HG03378 (cell line): ENCODE measurements around the gene GDE1.
"Not testable (repeated sequence)": the region's sequence is repeated elsewhere in the genome, so short reads cannot be mapped to it uniquely, and the experiment has no call there.

ENCODE experiments used
- ATAC-seq: cut with Tn5 transposase; IDR thresholded peaks from one replicate; pipeline ENCODE4 v1.9.1; 2021; ENCODE audit warnings: mild to moderate bottlenecking, moderate library complexity; ENCODE audit not compliant: unreplicated experiment

The GDE1 gene, protein sequence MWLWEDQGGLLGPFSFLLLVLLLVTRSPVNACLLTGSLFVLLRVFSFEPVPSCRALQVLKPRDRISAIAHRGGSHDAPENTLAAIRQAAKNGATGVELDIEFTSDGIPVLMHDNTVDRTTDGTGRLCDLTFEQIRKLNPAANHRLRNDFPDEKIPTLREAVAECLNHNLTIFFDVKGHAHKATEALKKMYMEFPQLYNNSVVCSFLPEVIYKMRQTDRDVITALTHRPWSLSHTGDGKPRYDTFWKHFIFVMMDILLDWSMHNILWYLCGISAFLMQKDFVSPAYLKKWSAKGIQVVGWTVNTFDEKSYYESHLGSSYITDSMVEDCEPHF

GRCh38 chr16:19521471-19522396 lies at the start of gene GDE1:
GDE1 (minus strand) TSS chr16:19522098; CDS start chr16:19521964, 134 bp downstream.
- peak; percentile 68 for ATAC-seq

DNA sequence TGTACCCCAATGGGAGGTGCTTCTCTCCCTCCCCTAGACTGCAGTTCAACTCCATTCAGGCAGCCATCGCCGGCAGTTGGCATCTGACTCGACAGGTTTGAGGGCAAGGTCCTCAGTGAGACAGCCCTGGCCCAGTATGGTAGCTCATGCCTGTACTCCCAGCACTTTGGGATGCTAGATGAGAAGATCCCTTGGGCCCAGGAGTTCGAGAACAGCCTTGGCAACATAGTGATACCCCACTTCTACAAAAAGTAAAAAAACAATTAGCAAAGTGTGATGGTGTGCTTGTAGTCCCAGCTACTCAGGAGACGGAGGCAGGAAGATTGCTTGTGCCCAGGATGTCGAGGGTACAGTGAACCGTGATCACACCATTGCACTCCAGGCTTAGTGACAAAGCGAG lies 45.7 kb upstream of the GDE1 start:
- no peak for ATAC-seq

- ATAC-seq: no peak
Measured at GRCh38 chr16:19566362-19566761, 44.5 kb upstream of the GDE1 start.

GRCh38 chr16:19563377-19563776 lies 41.5 kb upstream of the GDE1 start:
- no peak for ATAC-seq

DNA sequence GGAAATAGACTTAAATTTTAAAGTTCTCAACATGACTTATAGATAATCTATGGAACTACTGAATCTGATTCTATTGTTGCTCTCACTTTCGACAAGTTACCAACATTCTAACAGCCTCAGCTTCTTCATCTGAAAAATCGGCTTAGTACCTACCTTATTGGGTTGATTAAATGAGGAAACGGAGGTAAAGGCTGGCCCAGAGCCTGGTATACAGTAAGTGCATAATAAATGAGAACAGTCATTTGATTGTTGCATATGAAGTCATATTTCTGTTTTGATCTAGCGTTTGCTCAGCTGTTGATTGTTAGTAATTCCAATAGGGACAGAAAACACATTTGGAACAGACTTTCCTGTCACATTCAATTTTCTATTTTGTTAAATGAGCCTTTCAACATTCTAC lies 38.2 kb upstream of the GDE1 start:
- no peak for ATAC-seq

DNA sequence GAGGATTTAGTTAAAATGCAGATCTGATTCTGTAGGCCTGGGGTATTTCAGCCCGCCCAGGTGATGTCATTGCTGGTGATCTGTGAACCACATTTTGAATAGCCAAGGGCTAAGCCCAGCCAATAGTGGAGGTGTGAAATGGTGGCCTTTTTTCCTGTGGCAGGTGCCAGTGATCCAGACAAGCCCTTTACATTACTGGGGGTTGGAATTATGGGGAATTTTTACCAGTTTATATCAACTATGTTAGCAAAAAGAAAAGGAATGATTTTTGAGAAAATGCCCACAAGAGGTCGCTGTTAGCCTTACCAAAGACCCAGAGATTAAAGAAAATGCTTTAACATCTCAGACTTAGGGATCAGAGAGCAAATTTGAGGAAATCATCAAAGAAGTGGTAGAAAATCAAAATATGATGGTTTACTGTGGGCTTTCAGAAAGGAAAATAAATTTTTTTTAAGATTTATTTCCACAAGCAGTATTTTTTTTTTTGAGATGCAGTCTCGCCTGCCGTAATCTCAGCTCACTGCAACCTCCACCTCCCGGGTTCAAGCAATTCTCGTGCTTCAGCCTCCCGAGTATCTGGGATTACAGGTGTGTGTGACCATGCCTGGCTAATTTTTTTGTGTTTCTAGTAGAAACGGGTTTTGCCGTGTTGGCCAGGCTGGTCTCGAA lies 37.5 kb upstream of the GDE1 start:
- ATAC-seq: no peak

GRCh38 chr16:19555938-19556771 lies 34.3 kb upstream of the GDE1 start:
- ATAC-seq: no peak

GRCh38 chr16:19555186-19555937 lies 33.5 kb upstream of the GDE1 start, which contains the start of gene VPS35L:
VPS35L (plus strand) TSS chr16:19555703; CDS start chr16:19555730, 27 bp downstream.
- ATAC-seq: peak; percentile 93

DNA sequence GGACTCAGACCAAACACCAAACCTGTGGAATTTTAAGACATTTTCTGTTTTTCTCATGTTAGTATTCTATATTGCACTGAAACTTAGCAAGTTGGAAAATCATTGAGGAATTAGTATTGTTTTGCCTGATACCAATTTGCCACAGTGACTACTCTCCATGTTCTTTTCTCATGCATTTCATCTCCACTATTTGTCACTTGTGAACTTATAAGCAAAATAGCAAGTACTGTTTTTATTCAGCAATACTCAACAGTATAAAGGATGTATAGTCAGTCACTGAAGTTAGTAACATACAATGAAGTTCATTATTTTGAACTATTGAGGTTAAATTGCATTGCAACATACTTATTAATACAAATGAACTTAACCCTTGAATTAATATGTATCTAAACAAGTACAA lies 27.8 kb upstream of the GDE1 start:
- ATAC-seq: no peak

DNA sequence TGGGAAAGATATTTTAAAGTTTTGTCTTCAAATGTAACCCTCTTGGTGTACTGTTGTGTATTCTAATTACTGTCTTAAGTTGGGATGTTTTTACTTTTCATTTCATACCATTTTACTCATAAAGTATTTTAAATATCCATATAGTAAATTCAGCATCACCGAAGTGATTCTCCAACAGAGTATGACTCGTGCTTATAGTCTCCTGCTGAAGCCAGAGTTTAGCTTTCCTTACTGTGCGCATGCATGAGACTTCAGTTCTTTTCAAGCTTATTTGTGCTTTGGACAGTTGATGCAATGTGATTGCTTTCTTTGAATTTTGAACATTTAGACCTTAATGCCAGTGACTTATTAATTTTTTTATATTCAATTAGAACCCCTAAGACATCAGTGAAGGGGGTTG lies 26.2 kb upstream of the GDE1 start:
- ATAC-seq: no peak

- ATAC-seq: not testable (repeated sequence)
Measured at GRCh38 chr16:19543278-19543996, 21.5 kb upstream of the GDE1 start.

GRCh38 chr16:19542138-19542821 lies 20.4 kb upstream of the GDE1 start:
- no peak for ATAC-seq

DNA sequence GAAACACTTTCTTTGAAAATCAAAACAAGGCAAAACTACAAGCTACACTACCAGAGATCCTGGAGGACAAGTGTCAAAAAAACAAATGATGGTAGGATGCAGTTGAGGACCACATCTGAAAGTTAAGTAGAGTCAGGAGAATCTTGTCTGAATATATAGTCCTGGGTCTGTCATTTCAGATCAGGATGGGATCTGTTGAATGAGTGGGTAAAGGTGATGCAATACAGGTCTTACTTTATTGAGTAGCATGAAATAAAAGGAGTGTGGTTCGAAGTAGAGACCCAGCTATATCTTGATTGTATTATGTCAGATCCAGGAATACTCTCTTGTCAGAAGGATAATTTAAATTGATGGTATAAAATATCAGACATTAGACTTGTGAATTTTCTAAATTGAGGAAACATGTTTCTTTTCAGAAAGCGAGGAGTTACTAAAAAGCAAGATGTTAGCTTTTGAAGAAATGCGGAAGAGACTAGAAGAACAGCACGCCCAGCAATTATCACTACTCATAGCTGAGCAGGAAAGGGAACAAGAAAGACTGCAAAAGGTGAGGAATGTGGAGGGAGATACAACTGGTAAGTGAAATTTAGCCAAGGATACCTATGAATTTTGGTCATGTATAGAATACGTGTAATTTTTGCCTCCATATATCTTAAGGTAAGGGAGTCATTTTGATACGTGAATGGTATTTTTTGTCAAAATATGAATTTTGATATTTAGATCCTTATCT lies 18.5 kb upstream of the GDE1 start:
- ATAC-seq: no peak

DNA sequence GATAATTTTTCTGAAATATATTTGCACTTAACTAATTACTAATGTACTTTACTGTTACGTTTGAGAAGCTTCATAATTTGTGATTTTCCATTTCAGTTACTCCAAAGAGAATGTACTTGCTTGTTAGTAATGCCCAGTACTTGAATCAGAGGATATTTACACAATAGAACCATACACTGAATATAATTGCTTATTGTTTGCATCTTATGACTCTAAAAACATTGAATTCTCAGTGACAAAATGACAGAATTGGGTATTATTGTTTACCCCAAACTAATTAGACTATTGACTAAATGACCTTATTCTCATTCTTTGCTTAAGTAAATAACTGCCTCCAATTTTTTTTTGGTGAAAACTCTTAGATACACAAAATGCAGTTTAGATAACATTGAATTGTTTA lies 10.7 kb upstream of the GDE1 start:
- ATAC-seq: no peak

GRCh38 chr16:19528666-19529065 lies 6.8 kb upstream of the GDE1 start:
- ATAC-seq: no peak

DNA sequence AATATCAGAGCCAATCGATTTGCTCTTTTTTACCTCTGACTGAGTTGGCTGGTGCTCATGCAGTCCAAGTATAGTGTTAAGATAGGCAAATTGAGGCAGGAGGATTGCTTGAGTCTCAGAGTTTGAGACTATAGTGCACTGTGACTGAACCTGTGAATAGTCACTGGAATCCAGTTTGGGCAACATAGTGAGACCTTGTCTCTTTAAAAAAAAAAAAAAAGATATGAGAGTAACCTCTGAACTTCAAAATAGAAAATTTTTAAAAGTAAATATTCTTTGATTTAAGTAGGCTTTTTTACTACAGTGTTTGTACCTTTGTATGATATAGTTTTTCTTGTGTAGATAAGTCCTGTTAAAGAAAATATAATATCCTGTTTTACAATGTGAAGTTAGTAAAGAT lies 5.3 kb upstream of the GDE1 start:
- no peak for ATAC-seq

DNA sequence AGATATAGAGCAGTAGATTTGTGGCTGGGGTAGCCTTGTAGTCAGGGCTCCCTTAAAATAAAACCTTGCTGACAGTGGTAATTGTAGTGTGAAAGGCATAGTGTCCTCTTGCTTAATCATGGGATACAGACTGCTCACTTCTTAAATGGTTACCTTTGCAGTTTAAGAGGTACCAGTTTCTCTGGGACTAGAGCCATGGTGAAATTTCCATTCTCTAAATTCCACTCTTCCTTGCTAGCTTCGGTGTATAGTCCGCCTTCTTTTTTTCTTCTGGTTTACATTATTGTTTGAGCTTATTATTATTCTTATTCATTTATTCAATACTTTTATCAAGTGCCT lies 3.5 kb upstream of the GDE1 start:
- no peak for ATAC-seq
